ENCODE results near the gene CASP12.

CASP12 gene

GRCh38 chr11:104841185-104841584 is 57.1 kb downstream of the CASP12 start:
- no peak for DNase-seq (ENCODE audit: low read depth in 2 of 2)

GRCh38 chr11:104837969-104838639 is 60.2 kb downstream of the CASP12 start:
- DNase-seq (ENCODE audit: low read depth in 2 of 2) = no peak

- no peak for DNase-seq (ENCODE audit: low read depth in 2 of 2)
These were observed 61.6 kb downstream of the CASP12 start for GRCh38 chr11:104836691-104837090.

Measured in fibroblast of skin of left biceps (primary cell).